ENCODE measurements around the gene PIK3R3. TPM values are rescaled to one million over a fixed set of nuclear protein-coding genes. Genes with fewer than 3 reads are reported as not detected.

The PIK3R3 gene
- total RNA-seq, 1 experiment from 2014 or later = 12.4 TPM

GRCh38 chr1:46076343-46076742 is 56.1 kb downstream of the PIK3R3 start:
- H4K5ac ChIP-seq (ENCODE audit: insufficient read length, low read depth, low read length) = no peak overlapping the region
- H3K23me2 ChIP-seq (ENCODE audit: insufficient read length, low read depth, low read length, poor library complexity, severe bottlenecking) = no peaks in the 10 kb centered on the region
- Mint-ChIP-seq H3K27ac (no peak overlapping the region), H3K4me3 (no peak overlapping the region), H3K36me3 (ENCODE audit: insufficient read depth in 1 of 3, low read depth in 3 of 3) (peaks cover 0 to 2% (median 0%) of the 10 kb centered on the region in 3 experiments; a peak in 1 of 7 replicates), H3K4me1 (peaks cover 8 to 9% of the 10 kb centered on the region in 2 experiments; a peak in 3 of 4 replicates), H3K9me3 (no peaks in the 10 kb centered on the region), H3K27me3 (ENCODE audit: low read depth) (no peaks in the 10 kb centered on the region)
- no peak overlapping the region for H3K18ac ChIP-seq (ENCODE audit: insufficient read length, low read depth, low read length)
- no peak overlapping the region for H2BK120ac ChIP-seq (ENCODE audit: low read depth, low read length, poor library complexity, severe bottlenecking)
- no peak overlapping the region for H3T11ph ChIP-seq (ENCODE audit: low read length)
- H3K4me2 ChIP-seq (ENCODE audit: insufficient read depth, insufficient read length, low read length) = no peak overlapping the region
- WGBS (ENCODE audit: extremely low coverage, insufficient read length, low lambda C conversion rate) = no CpG with 5 or more reads among the region's 2 CpGs
- no peak overlapping the region for H2BK12ac ChIP-seq (ENCODE audit: insufficient read length, low read depth, low read length)
- H3K9me3 ChIP-seq (ENCODE audit: control insufficient read depth, low read depth, low read length) = no peaks in the 10 kb centered on the region
- H3K4ac ChIP-seq (ENCODE audit: low read depth, low read length) = no peak overlapping the region
- H4K8ac ChIP-seq (replicated peaks; ENCODE audit: insufficient read length, low read depth, low read length) = no peak overlapping the region
- H3K14ac ChIP-seq (ENCODE audit: insufficient read depth, low read length) = no peak overlapping the region
- no peak overlapping the region for H2BK5ac ChIP-seq (ENCODE audit: insufficient read length, low read length)
- no peak overlapping the region for H2AK5ac ChIP-seq (ENCODE audit: insufficient read length, low read length)
- no peaks in the 10 kb centered on the region for H3K4me1 ChIP-seq (ENCODE audit: insufficient read depth, low read length)
- H3K27me3 ChIP-seq (ENCODE audit: insufficient read depth, low read length) = no peaks in the 10 kb centered on the region
- H3K79me2 ChIP-seq (ENCODE audit: insufficient read depth, low read length) = no peaks in the 10 kb centered on the region
- no peak overlapping the region for H2AFZ ChIP-seq (ENCODE audit: low read length)
- no peak overlapping the region for H2BK20ac ChIP-seq (ENCODE audit: low read depth, low read length, poor library complexity, severe bottlenecking)
- no peak overlapping the region for H2BK15ac ChIP-seq (ENCODE audit: low read depth, low read length)
- H4K20me1 ChIP-seq (ENCODE audit: control insufficient read depth, insufficient read depth, insufficient read length) = no peaks in the 10 kb centered on the region
- H3K56ac ChIP-seq (ENCODE audit: insufficient read length, low read depth, low read length) = no peak overlapping the region
- H3K27ac ChIP-seq (ENCODE audit: insufficient read length, low read depth, low read length) = no peak overlapping the region
- no peak overlapping the region for H3K9ac ChIP-seq (ENCODE audit: extremely low read depth, insufficient read length, low read length)
- no peak for DNase-seq
- H3K79me1 ChIP-seq (ENCODE audit: insufficient read depth, low read depth, low read length, poor library complexity, severe bottlenecking) = no peaks in the 10 kb centered on the region
- no peak overlapping the region for H4K91ac ChIP-seq (ENCODE audit: insufficient read length, low read depth, low read length)
- no peak overlapping the region for H3K23ac ChIP-seq (ENCODE audit: insufficient read length, low read depth, low read length)
- TF ChIP-seq CTCF (conservative IDR thresholded peaks at IDR 0.05) = no peak

All from H9 (cell line).